RPMI8226 (cell line): ENCODE results near the gene INPPL1.
"Not testable (repeated sequence)": the region's sequence is repeated elsewhere in the genome, so short reads cannot be mapped to it uniquely, and the experiment has no call there.

Source experiments
- DNase-seq: peaks from one replicate; pipeline ENCODE4 v3.0.0-alpha.2; 2015

Gene INPPL1

DNA sequence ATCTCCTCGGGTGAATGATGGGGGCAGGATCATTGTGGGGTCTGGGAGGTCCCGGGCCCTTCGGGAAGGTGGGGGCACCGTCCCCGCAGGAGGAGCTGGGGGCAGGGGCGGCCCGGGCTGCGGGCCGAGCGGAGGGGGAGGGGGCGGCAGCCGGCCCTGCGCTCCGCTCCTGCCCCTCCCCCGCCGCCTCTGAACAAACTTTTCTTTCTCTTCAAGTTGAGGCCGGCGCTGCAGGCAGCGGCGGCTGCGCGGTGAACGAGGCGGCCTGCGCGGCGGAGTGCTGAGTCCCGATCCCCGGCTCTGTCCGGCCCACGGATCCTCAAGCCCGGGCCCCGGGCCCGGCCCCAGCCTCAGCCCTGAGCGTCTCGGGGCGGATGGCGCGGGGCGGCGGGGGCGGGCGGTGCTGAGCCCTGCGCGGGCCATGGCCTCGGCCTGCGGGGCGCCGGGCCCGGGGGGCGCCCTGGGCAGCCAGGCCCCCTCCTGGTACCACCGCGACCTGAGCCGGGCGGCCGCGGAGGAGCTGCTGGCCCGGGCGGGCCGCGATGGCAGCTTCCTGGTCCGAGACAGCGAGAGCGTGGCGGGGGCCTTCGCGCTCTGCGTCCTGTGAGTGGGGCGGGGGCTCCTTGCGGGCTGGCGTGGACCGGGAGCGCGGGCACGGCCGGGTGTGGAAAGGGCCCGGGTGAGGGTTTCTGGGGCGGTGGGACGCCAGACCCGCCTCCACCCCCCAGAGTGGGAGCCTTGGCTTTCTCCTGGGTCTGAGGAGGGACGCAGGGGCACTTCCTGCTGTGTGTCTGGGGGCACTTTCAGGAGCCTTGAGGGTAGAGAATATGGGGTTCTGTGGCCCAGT lies at the start of gene INPPL1:
INPPL1 (plus strand) TSS at position 204 of the 847 bp plus-strand sequence; CDS start at position 422, 218 bp downstream.
- peak; percentile 62 for DNase-seq

GRCh38 chr11:72177656-72178055 lies 46.9 kb upstream of the INPPL1 start:
- no peak for DNase-seq

GRCh38 chr11:72179049-72179803 lies 45.3 kb upstream of the INPPL1 start:
- DNase-seq: no peak

DNA sequence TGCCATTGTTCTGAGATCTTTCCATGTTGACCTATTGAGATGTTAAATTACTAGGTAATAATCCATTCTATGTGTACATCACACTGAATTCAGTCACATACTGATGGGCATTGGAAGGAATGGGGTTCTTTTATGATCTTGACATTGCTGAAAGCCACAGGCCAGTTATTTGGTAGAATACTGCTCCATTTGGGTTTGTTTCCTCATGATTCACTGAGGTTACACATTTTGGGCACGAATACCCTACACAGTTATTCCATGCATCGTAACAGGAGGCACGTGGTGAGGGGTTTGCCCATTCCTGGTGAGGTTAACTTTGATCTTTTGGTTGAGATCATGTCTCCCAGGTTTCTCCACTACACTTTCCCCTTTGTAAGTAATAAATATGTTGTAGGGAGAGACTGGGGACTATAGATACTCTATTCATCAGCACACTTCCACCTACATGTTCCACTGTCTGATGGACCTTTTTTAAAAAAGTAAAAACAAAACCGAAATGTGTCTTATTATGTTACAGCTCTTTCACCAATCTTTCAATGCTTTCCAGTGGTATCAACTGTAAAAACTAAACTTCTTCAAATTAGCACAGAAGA lies 44.7 kb upstream of the INPPL1 start:
- no peak for DNase-seq

DNA sequence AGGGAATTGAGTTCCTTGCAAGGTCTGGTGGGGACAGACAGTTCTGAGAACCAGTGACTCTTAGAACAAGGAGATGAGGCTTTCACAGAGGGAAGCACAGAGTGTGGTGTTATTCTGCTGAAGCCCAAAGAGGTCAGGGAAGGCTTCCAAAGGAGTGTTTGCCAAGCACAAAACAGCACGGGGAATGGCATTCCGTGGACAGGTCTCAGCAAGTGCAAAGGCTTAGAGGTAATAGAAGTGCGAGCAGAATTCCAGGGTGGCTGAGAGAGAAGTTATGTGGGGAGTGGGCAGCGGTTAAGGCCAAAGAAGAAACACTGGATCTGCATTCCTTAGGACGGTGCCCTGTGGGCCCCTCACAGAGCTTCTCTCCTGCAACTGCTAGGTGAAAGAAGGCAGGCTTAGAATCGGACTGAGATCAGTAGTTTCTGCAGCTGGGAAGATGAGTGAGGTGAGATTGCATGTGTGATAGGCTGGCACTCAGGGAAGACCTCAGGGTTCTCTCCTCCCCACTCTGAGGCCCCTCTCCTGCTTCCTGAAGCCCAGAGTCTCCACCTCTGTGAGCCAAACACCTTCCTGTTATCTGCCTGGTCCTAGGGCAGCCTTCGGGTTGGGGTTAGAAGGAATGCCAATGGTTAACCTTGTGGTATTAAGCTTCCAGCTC lies 43.5 kb upstream of the INPPL1 start:
- DNase-seq: not testable (repeated sequence)

- DNase-seq: not testable (repeated sequence)
Observed at GRCh38 chr11:72181553-72181958, 43.0 kb upstream of the INPPL1 start.

- DNase-seq: no peak
Observed at GRCh38 chr11:72188267-72188666, 36.3 kb upstream of the INPPL1 start.

DNA sequence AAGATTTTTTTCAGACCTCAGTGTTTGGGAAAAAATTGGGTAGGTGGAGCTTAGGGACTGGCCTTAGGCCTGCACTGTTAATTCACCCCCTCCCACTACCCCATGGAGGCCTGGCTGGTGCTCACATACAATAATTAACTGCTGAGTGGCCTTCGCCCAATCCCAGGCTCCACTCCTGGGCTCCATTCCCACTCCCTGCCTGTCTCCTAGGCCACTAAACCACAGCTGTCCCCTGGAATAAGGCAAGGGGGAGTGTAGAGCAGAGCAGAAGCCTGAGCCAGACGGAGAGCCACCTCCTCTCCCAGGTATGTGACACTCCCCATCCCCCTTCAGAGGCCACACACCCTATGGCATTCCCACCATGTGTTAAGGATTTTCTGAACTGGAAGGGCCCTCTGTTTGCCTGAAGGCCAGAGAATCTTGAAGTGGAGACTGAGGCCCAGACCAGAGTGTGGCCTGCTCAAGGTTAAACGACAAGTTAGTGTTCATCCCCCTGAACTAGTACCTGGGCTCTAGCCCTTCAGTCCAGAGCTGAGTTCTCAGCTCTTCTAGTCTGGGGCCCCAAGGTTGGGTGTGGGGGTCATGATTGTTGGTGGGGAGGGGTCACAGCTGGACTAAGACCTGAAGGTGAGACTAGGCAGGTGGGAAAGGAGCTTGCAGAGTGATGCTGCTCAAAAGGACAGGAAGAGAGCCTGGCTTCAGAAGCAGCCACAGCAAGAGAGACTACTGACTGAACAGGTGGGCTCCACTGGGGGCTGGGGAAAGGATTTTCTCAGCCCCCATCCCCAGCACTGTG lies 34.9 kb upstream of the INPPL1 start:
- DNase-seq: no peak

DNA sequence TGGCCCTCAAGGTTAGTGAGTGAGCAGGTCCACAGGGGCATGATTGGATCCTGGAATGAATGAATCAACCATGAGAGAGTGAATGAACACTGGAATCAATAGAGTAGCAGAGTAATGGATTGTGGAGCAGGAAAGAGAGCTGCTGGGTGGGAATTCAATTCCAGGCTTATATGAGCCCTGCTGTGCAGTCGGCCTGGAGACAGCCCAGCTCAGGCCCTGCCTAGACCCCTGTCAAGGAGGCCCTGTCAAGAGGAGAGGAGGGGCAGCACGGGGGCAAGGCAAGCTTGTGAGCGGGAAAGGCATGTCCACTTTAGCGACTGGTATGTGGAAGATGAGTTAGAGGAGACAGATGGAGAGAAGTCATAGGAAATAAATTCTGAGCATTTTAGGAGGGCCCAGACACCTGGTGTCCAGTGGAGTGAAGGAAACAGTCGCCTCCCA lies 33.9 kb upstream of the INPPL1 start:
- no peak for DNase-seq

GRCh38 chr11:72191961-72192381 lies 32.6 kb upstream of the INPPL1 start, which contains the start of gene FOLR1:
FOLR1 (plus strand) TSS chr11:72192140; CDS start chr11:72192174, 34 bp downstream.
- no peak for DNase-seq

- no peak for DNase-seq
Observed at GRCh38 chr11:72195518-72196270, 28.9 kb upstream of the INPPL1 start.

- DNase-seq: not testable (repeated sequence)
Observed at GRCh38 chr11:72201445-72201844, 23.1 kb upstream of the INPPL1 start.

DNA sequence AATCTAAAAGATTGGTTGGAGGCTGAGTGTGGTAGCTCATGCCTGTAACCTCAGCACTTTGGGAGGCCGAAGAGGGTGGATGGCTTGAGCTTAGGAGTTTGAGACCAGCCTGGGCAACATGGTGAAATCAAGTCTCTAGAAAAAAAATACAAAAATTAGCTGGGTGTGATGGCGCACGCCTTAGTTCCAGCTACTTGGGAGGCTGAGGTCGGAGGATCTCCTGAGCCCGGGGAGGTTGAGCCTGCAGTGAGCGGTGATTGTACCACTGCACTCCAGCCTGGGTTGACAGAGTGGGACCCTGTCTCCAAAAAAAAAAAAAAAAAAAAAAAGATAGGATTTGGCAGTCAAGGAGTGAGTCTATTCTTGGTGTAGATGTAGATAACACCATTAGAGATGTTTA lies 22.0 kb upstream of the INPPL1 start:
- no peak for DNase-seq

DNA sequence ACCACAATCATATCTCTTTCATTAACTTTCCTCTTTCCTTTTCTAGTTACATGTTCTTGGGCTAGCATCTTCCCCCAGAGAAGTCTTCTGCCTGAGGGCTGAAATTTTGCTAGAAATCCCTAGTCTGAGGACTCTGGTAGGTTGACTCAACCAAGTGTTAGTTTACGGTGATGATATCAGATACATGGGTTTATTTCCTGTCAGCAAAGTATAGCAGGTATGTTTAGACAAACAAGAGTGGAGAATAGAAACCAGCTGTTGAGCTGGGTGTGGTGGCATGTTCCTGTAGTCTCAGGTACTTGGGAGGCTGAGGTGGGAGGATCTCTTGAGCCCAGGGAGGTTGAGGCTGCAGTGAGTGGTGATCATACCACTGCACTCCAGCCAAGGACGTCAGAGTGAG lies 21.4 kb upstream of the INPPL1 start:
- DNase-seq: no peak

DNA sequence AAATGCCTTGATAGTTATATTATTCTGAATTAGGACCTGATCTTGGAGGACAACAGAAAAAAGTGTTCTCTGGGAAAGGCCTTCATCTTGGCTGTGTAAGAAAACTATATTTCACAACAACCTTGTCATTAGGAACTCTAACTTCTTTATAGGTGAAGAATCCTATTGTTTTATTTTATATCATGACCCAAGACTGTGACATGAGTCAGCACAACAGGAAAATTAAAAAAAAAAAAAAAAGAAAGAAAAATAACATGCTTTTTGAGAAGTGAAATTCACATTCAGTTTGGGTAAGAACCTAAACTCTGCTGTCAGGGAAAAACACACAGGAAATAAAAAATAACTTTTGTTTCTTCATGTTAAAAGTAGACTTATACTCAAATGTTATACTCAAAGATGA lies 19.7 kb upstream of the INPPL1 start:
- no peak for DNase-seq

- DNase-seq: not testable (repeated sequence)
Observed at GRCh38 chr11:72206794-72207193, 17.8 kb upstream of the INPPL1 start.

GRCh38 chr11:72208281-72208680 lies 16.3 kb upstream of the INPPL1 start:
- DNase-seq: no peak

DNA sequence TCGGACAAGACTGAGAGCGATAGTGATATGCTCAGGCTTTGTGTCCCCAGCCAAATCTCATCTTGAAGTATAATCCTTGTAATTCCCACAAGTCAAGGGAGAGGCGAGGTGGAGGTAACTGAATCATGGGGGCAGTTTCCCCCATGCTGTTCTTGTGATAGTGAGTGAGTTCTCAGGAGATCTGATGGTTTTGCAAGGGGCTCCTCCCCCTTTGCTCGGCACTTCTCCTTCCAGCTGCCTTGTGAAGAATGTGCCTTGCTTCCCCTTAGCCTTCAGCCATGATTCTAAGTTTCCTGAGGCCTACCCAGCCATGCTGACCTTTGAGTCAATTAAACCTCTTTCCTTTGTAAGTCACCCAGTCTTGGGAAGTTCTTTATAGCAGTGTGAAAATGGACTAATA lies 15.5 kb upstream of the INPPL1 start:
- no peak for DNase-seq

GRCh38 chr11:72216638-72217037 lies 7.9 kb upstream of the INPPL1 start, which contains the start of gene FOLR2:
FOLR2 (plus strand) TSS chr11:72216794; CDS start chr11:72218585, 1,791 bp downstream.
- no peak for DNase-seq

GRCh38 chr11:72217841-72218240 lies 6.7 kb upstream of the INPPL1 start:
- no peak for DNase-seq

GRCh38 chr11:72218251-72218745 lies 6.3 kb upstream of the INPPL1 start:
- DNase-seq: no peak
